Measurements from ENCODE around the gene JAG1.

DNA sequence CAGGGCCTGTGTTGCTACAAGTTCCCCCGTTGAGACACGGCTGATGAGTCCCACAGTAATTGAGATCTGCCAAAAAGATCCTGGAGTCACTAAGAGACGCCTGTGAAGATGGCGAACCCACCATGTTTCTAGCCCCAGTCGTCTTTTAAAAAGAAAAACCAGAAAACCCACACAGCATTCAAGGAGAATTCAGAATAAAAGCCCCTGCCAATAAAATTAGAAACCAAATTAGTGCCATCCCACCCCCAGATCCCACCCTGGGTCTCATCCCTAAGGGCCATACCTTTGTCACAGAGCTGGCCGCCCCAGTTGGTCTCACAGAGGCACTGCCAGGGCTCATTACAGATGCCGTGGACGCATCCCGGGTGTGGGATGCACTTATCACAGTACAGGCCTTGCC lies 21.6 kb downstream of the JAG1 start:
- TF ChIP-seq, protein P1, sequence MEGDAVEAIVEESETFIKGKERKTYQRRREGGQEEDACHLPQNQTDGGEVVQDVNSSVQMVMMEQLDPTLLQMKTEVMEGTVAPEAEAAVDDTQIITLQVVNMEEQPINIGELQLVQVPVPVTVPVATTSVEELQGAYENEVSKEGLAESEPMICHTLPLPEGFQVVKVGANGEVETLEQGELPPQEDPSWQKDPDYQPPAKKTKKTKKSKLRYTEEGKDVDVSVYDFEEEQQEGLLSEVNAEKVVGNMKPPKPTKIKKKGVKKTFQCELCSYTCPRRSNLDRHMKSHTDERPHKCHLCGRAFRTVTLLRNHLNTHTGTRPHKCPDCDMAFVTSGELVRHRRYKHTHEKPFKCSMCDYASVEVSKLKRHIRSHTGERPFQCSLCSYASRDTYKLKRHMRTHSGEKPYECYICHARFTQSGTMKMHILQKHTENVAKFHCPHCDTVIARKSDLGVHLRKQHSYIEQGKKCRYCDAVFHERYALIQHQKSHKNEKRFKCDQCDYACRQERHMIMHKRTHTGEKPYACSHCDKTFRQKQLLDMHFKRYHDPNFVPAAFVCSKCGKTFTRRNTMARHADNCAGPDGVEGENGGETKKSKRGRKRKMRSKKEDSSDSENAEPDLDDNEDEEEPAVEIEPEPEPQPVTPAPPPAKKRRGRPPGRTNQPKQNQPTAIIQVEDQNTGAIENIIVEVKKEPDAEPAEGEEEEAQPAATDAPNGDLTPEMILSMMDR (IDR thresholded peaks at IDR 0.05): no peak
- no peak for TF ChIP-seq ZFX (IDR thresholded peaks at IDR 0.05; ENCODE audit: borderline replicate concordance)
